Tibial nerve (tissue), 4 donors: ENCODE data around the gene KRTAP10-8. TPM values are rescaled to one million over a fixed set of nuclear protein-coding genes. Genes with fewer than 3 reads are reported as not detected.

Experiments used
- DNase-seq, 2 donors: peaks; one replicate each; pipeline ENCODE4 v3.0.0-alpha.2; 2019; ENCODE audit warnings: low spot score in 2 of 2
- H3K27ac ChIP-seq, 4 donors: fragments of 200-600 bp; sonication (generic) in 3 of 4; one replicate each; pipeline ENCODE4 v1.5.1; 2017 to 2019; ENCODE audit warnings: mild to moderate bottlenecking in 1 of 4
- H3K27me3 ChIP-seq, 2 donors: fragments of 200-600 bp; sonication (generic) in 1 of 2; one replicate each; pipeline versions ENCODE4 v1.5.1 to v1.6.0; 2017 to 2019
- H3K36me3 ChIP-seq, 3 donors: fragments of 200-600 bp; sonication (generic); one replicate each; pipeline ENCODE4 v1.5.1; 2018 to 2019
- H3K4me1 ChIP-seq, 4 donors: fragments of 200-600 bp; sonication (generic) in 3 of 4; one replicate each; pipeline ENCODE4 v1.5.1; 2017 to 2019
- H3K4me3 ChIP-seq, 4 donors: fragments of 200-600 bp; sonication (generic) in 3 of 4; one replicate each; pipeline ENCODE4 v1.5.1; 2017 to 2019; ENCODE audit warnings: mild to moderate bottlenecking in 1 of 4, moderate library complexity in 1 of 4
- H3K9me3 ChIP-seq, 4 donors: fragments of 200-600 bp; sonication (generic) in 3 of 4; one replicate each; pipeline ENCODE4 v1.5.1; 2017 to 2019
- CTCF ChIP-seq, 5 experiments: fragments of 200-600 bp in 3 of 5; fragments of 450-650 bp in 2 of 5; sonication (generic) in 3 of 5; IDR thresholded peaks; one replicate each; pipeline ENCODE4 v1.5.1; 2016 to 2019; ENCODE audit warnings: antibody characterized with exemption in 5 of 5, mild to moderate bottlenecking in 3 of 5, moderate library complexity in 2 of 5
- EP300 ChIP-seq, 2 donors: sonication (generic); formaldehyde crosslinking; IDR thresholded peaks; one replicate each; pipeline ENCODE4 v1.6.1; 2017; ENCODE audit warnings: antibody characterized with exemption in 2 of 2, mild to moderate bottlenecking in 1 of 2
- POLR2A ChIP-seq, 2 donors: fragments of 450-650 bp; IDR thresholded peaks; one replicate each; pipeline ENCODE4 v1.6.1; 2017; ENCODE audit warnings: antibody characterized with exemption in 2 of 2, mild to moderate bottlenecking in 2 of 2, moderate library complexity in 2 of 2
- WGBS, 2 donors: methylation state at CpG; one replicate each; pipeline ENCODE4 v1.1.5; 2018; 5-methylcytosine and 5-hydroxymethylcytosine counted together
- total RNA-seq, 4 donors: library from RNA; depleted of rRNA; stranded (reverse); fragments of >200 nt; gene quantifications; one replicate each; pipeline ENCODE4 v1.1.0, GENCODE V29; 2016

Gene KRTAP10-8
- total RNA-seq, 4 donors from 2014 or later = not detected

DNA sequence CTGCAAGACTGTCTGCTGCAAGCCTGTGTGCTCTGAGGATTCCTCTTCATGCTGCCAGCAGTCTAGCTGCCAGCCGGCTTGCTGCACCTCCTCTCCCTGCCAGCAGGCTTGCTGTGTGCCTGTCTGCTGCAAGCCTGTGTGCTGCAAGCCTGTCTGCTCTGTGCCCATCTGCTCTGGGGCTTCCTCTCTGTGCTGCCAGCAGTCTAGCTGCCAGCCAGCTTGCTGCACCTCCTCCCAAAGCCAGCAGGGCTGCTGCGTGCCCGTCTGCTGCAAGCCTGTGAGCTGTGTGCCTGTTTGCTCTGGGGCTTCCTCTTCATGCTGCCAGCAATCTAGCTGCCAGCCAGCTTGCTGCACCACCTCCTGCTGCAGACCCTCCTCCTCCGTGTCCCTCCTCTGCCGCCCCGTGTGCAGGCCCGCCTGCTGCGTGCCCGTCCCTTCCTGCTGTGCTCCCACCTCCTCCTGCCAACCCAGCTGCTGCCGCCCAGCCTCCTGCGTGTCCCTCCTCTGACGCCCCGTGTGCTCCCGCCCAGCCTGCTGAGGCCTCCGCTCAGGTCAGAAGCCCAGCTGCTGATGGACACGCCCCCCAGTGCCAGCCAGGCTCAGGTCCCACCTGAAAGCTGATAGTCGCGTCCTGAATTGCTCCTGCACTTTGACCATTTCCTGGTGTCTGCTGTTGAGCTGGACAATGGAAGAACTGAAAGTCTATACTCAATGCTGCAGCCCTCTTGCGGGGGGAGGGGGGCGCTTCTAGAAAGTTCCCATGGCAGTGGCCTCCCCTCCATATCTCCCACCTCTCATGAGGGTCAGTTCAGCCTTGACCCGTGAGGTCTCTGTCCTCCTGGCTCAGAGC is 37.2 kb upstream of the KRTAP10-8 start:
- no peak overlapping the region for H3K27ac ChIP-seq
- H3K4me1 ChIP-seq = no peaks in the 10 kb centered on the region
- no peaks in the 10 kb centered on the region for H3K27me3 ChIP-seq
- peaks cover 0 to 59% (median 0%) of the 10 kb centered on the region in 4 donors for H3K9me3 ChIP-seq
- DNase-seq = no peak
- TF ChIP-seq CTCF (IDR thresholded peaks at IDR 0.05) (no peak), POLR2A (IDR thresholded peaks at IDR 0.05) (no peak), EP300 (IDR thresholded peaks at IDR 0.05) (no peak)
- no peaks in the 10 kb centered on the region for H3K36me3 ChIP-seq
- WGBS, 2 donors = 29 to 38% methylated on average over 20 to 21 of the region's 21 CpGs
- no peak overlapping the region for H3K4me3 ChIP-seq

GRCh38 chr21:44575307-44576024 is 36.4 kb upstream of the KRTAP10-8 start:
- no peak overlapping the region for H3K4me3 ChIP-seq
- H3K36me3 ChIP-seq = no peaks in the 10 kb centered on the region
- no peak for DNase-seq
- TF ChIP-seq CTCF (IDR thresholded peaks at IDR 0.05) (no peak), POLR2A (IDR thresholded peaks at IDR 0.05) (no peak), EP300 (IDR thresholded peaks at IDR 0.05) (no peak)
- H3K27me3 ChIP-seq = no peaks in the 10 kb centered on the region
- WGBS, 2 donors = 85 to 88% methylated on average over 20 of the region's 20 CpGs
- H3K4me1 ChIP-seq = no peaks in the 10 kb centered on the region
- peaks cover 0 to 61% (median 0%) of the 10 kb centered on the region in 4 donors for H3K9me3 ChIP-seq
- no peak overlapping the region for H3K27ac ChIP-seq

GRCh38 chr21:44576025-44576420 is 35.9 kb upstream of the KRTAP10-8 start:
- DNase-seq = no peak
- no peak overlapping the region for H3K4me3 ChIP-seq
- WGBS, 2 donors = 85 to 92% methylated on average over 10 of the region's 10 CpGs
- peaks cover 0 to 65% (median 0%) of the 10 kb centered on the region in 4 donors for H3K9me3 ChIP-seq
- no peaks in the 10 kb centered on the region for H3K36me3 ChIP-seq
- TF ChIP-seq CTCF (IDR thresholded peaks at IDR 0.05) (no peak), EP300 (IDR thresholded peaks at IDR 0.05) (no peak), POLR2A (IDR thresholded peaks at IDR 0.05) (no peak)
- H3K27me3 ChIP-seq = no peaks in the 10 kb centered on the region
- no peak overlapping the region for H3K27ac ChIP-seq
- no peaks in the 10 kb centered on the region for H3K4me1 ChIP-seq

DNA sequence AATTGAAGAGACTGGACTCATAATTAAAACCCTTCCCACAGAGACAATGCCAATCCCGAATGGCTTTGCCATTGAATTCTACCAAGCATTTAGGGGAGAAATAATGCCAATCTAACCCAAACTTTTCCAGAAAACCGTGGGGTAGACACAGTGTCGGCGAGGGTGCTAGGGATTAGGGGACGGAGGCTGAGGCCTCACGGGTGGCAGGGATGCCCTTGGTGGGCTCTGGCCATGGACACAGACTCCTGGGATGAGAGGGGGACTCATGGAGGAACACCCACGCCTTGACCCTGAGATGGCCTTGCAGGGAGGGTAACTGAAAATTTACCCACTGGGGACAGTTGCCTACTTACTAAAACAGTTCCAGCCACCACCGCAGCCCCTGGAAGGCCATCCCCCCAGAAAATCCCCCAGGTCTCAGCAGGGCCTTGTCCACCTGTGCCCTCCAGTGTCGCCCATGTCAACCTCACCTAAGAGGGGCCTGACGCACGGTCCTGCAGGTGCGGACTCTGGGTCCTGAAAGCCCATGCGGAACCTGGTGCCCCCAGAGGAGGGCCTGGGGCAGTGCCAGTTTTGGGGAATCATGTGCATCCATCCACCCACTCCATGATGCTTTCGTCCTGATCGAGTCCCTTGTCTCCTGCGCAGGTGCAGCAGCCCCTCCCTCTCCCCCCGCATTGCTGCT is 33.4 kb upstream of the KRTAP10-8 start:
- WGBS, 2 donors = 93 to 94% methylated on average over 13 to 14 of the region's 17 CpGs
- H3K36me3 ChIP-seq = no peaks in the 10 kb centered on the region
- no peaks in the 10 kb centered on the region for H3K4me1 ChIP-seq
- H3K9me3 ChIP-seq = peaks cover 0 to 64% (median 3%) of the 10 kb centered on the region in 4 donors
- no peak for DNase-seq
- H3K4me3 ChIP-seq = no peak overlapping the region
- TF ChIP-seq EP300 (IDR thresholded peaks at IDR 0.05) = no peak
- no peak for TF ChIP-seq CTCF (IDR thresholded peaks at IDR 0.05)
- TF ChIP-seq POLR2A (IDR thresholded peaks at IDR 0.05) = no peak
- no peaks in the 10 kb centered on the region for H3K27me3 ChIP-seq
- H3K27ac ChIP-seq = no peak overlapping the region
